CD4-positive, alpha-beta T cell (primary cell): ENCODE results near the gene FBXL14. TPM values are rescaled to one million over a fixed set of nuclear protein-coding genes. Genes with fewer than 3 reads are reported as not detected.

ENCODE experiments used
- ATAC-seq: fragments of 200-7000 bp; cut with Tn5 transposase; one replicate; pipeline ENCODE4 v1.10.0; 2022; ENCODE audit warnings: mild to moderate bottlenecking; ENCODE audit not compliant: poor library complexity
- CTCF ChIA-PET: fragments of 350-600 bp; sonication (Branson Sonifier 250); formaldehyde crosslinking; loops from one replicate; lab custom pipeline; 2021; ENCODE audit warnings: antibody characterized with exemption, inconsistent platforms; lab: Charles Lee
- POLR2A ChIA-PET: fragments of 350-600 bp; sonication (Branson Sonifier 250); formaldehyde crosslinking; loops from one replicate; lab custom pipeline; 2021; ENCODE audit warnings: antibody characterized with exemption, inconsistent platforms; lab: Charles Lee
- DNase-seq, 14 experiments: peaks; one replicate each; pipeline ENCODE4 v3.0.0-alpha.2; 2013 to 2020; ENCODE audit warnings: mixed read lengths in 2 of 14
- H3K27ac ChIP-seq, 2 donors: one replicate each; pipeline versions ENCODE4 v1.5.1 to v1.7.0; 2013; ENCODE audit warnings: low read length in 2 of 2, low read depth in 1 of 2, mild to moderate bottlenecking in 1 of 2
- H3K27me3 ChIP-seq, 2 experiments: 1 replicate in 1 of 2; 2 replicates in 1 of 2; pipeline versions ENCODE4 v1.6.1 to v1.7.0; 2013; ENCODE audit warnings: low read length in 2 of 2, control low read depth in 1 of 2, mild to moderate bottlenecking in 1 of 2, moderate library complexity in 1 of 2; ENCODE audit not compliant: insufficient read depth in 2 of 2, control insufficient read depth in 1 of 2
- H3K36me3 ChIP-seq: one replicate; pipeline ENCODE4 v1.6.1; 2013; ENCODE audit warnings: low read length, control low read depth; ENCODE audit not compliant: insufficient read depth
- H3K4me1 ChIP-seq: one replicate; pipeline ENCODE4 v1.6.1; 2013; ENCODE audit warnings: low read length, control low read depth; ENCODE audit not compliant: insufficient read depth
- H3K4me3 ChIP-seq: one replicate; pipeline ENCODE4 v1.5.1; 2013; ENCODE audit warnings: mild to moderate bottlenecking, low read length, moderate library complexity
- H3K9me3 ChIP-seq, 2 experiments: 1 replicate in 1 of 2; 2 replicates in 1 of 2; pipeline versions ENCODE4 v1.6.1 to v1.7.0; 2013; ENCODE audit warnings: low read length in 2 of 2, mild to moderate bottlenecking in 2 of 2, control low read depth in 1 of 2, moderate library complexity in 1 of 2; ENCODE audit not compliant: control insufficient read depth in 1 of 2, insufficient read depth in 1 of 2
- H3K27ac Mint-ChIP-seq: one replicate; pipeline ENCODE4 v1.8.0; 2020; ENCODE audit warnings: mixed read lengths
- H3K27me3 Mint-ChIP-seq: one replicate; pipeline ENCODE4 v1.8.0; 2021; ENCODE audit warnings: mixed read lengths
- H3K36me3 Mint-ChIP-seq: one replicate; pipeline ENCODE4 v1.8.0; 2021; ENCODE audit warnings: low read depth, mixed read lengths
- H3K4me1 Mint-ChIP-seq: one replicate; pipeline ENCODE4 v1.8.0; 2021; ENCODE audit warnings: low read depth, mixed read lengths
- H3K4me3 Mint-ChIP-seq: one replicate; pipeline ENCODE4 v1.8.0; 2020; ENCODE audit warnings: mild to moderate bottlenecking, mixed read lengths
- H3K9me3 Mint-ChIP-seq: one replicate; pipeline ENCODE4 v1.8.0; 2020; ENCODE audit warnings: mixed read lengths
- intact Hi-C, 2 experiments: fragments of 100-400 bp; cut with DNase I in 1 of 2; cut with micrococcal nuclease in 1 of 2; formaldehyde crosslinking; loops; one replicate each; pipeline versions ENCODE4 v1.15.1 to v1.9.0; 2023 to 2025; cut with DNase I, micrococcal nuclease
- total RNA-seq, 174 experiments: library from RNA in 2 of 174; stranded (reverse) in 2 of 174; gene quantifications; one replicate each; pipeline ENCODE4 v1.2.3 and lab custom pipeline; 2021 to 2026
- TF ChIP-seq, protein P1 (sequence below): fragments of 200-600 bp; IDR thresholded peaks from one replicate; pipeline ENCODE4 v1.8.0; 2022; ENCODE audit warnings: antibody characterized with exemption, mild to moderate bottlenecking

The FBXL14 gene
- total RNA-seq, 2 experiments from 2014 or later, result 32.3 to 33.6 TPM

GRCh38 chr12:1613860-1614259 lies 19.5 kb upstream of the FBXL14 start:
- DNase-seq (no peak), ATAC-seq (no peak)
- H3K4me3 ChIP-seq, result no peak overlapping the region
- Mint-ChIP-seq H3K36me3 (no peaks in the 10 kb centered on the region), H3K4me1 (no peaks in the 10 kb centered on the region), H3K27ac (no peak overlapping the region), H3K27me3 (no peaks in the 10 kb centered on the region), H3K9me3 (no peaks in the 10 kb centered on the region), H3K4me3 (no peak overlapping the region)
- H3K27ac ChIP-seq, result no peak overlapping the region
- H3K4me1 ChIP-seq, result no peaks in the 10 kb centered on the region
- CTCF ChIA-PET, result no interaction called here
- POLR2A ChIA-PET, result no interaction called here
- H3K27me3 ChIP-seq, result no peaks in the 10 kb centered on the region
- H3K36me3 ChIP-seq, result no peaks in the 10 kb centered on the region
- H3K9me3 ChIP-seq, result no peaks in the 10 kb centered on the region
- intact Hi-C loops, result no loop called here
- TF ChIP-seq, protein P1, sequence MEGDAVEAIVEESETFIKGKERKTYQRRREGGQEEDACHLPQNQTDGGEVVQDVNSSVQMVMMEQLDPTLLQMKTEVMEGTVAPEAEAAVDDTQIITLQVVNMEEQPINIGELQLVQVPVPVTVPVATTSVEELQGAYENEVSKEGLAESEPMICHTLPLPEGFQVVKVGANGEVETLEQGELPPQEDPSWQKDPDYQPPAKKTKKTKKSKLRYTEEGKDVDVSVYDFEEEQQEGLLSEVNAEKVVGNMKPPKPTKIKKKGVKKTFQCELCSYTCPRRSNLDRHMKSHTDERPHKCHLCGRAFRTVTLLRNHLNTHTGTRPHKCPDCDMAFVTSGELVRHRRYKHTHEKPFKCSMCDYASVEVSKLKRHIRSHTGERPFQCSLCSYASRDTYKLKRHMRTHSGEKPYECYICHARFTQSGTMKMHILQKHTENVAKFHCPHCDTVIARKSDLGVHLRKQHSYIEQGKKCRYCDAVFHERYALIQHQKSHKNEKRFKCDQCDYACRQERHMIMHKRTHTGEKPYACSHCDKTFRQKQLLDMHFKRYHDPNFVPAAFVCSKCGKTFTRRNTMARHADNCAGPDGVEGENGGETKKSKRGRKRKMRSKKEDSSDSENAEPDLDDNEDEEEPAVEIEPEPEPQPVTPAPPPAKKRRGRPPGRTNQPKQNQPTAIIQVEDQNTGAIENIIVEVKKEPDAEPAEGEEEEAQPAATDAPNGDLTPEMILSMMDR, result no peak

DNA sequence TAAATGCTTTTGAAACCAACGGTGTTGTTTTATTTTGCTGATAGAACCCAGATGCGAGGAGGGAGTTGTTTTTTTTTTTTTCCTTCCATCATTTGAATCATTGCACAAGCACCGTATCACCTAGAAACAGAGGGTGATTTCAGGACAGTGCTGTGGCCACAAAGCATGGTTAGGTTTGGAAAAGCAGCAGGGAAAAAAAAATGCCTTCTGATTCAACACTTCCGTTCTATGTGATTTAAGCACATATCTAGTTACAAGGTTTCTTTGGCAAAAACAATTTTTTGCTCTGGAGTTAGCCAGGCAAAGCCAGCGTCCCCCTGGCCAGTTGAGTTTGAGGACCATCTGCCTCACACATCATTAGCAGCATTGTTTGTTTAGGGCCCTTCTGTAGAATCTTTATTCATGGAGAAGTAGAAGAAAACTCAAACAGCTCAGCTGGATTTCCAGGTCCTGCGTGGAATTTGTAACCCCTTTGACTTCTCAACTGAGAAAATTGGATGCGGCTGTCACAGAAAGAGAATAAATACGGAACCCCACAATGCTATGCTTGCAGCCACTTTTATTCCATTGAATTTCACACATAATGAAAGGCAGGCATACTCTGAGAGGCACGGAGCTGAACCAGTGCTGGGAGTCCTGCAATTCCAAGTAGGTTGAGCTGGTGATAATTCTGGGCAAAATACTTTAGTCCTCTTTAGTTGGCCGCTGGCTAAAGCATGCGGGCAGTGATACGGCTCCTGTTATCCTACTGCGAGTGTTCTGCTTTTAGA lies 17.6 kb upstream of the FBXL14 start:
- H3K27me3 Mint-ChIP-seq, result no peaks in the 10 kb centered on the region
- TF ChIP-seq, protein P1, result no peak
- intact Hi-C loops, result no loop called here
- ATAC-seq (no peak), DNase-seq (no peak)
- no peaks in the 10 kb centered on the region for H3K4me1 ChIP-seq
- ChIA-PET CTCF (interaction anchor here (0.7 kb wide), 1 partner anchor 401 kb away, joined by 3 read pairs; no protein-coding TSS in a partner anchor), POLR2A (no interaction called here)
- no peaks in the 10 kb centered on the region for H3K36me3 Mint-ChIP-seq
- H3K27me3 ChIP-seq, result no peaks in the 10 kb centered on the region
- no peak overlapping the region for H3K27ac ChIP-seq
- no peak overlapping the region for H3K4me3 Mint-ChIP-seq
- no peaks in the 10 kb centered on the region for H3K36me3 ChIP-seq
- H3K4me3 ChIP-seq, result no peak overlapping the region
- no peak overlapping the region for H3K27ac Mint-ChIP-seq
- no peaks in the 10 kb centered on the region for H3K9me3 ChIP-seq
- no peaks in the 10 kb centered on the region for H3K4me1 Mint-ChIP-seq
- H3K9me3 Mint-ChIP-seq, result no peaks in the 10 kb centered on the region

GRCh38 chr12:1610072-1610643 lies 15.8 kb upstream of the FBXL14 start:
- H3K4me1 Mint-ChIP-seq, result peaks cover 9% of the 10 kb centered on the region
- no peak overlapping the region for H3K27ac ChIP-seq
- no peaks in the 10 kb centered on the region for H3K36me3 ChIP-seq
- no peaks in the 10 kb centered on the region for H3K9me3 ChIP-seq
- DNase-seq (no peak), ATAC-seq (no peak)
- CTCF ChIA-PET, result no interaction called here
- H3K4me3 ChIP-seq, result no peak overlapping the region
- no peaks in the 10 kb centered on the region for H3K27me3 Mint-ChIP-seq
- no peaks in the 10 kb centered on the region for H3K9me3 Mint-ChIP-seq
- TF ChIP-seq, protein P1, result no peak
- H3K36me3 Mint-ChIP-seq, result no peaks in the 10 kb centered on the region
- H3K4me3 Mint-ChIP-seq, result no peak overlapping the region
- intact Hi-C loops, result no loop called here
- peaks cover 8% of the 10 kb centered on the region for H3K4me1 ChIP-seq
- POLR2A ChIA-PET, result no interaction called here
- no peaks in the 10 kb centered on the region for H3K27me3 ChIP-seq
- H3K27ac Mint-ChIP-seq, result no peak overlapping the region
